RWPE2 (cell line): Measurements from ENCODE around the gene ARHGAP4.
A peak's percentile ranks its signal among the peaks of the same experiment; 100 is the strongest.

Source experiments
- ATAC-seq: fragments of 200-7000 bp; cut with Tn5 transposase; 3 replicates; pipeline ENCODE4 v1.9.1; 2021; ENCODE audit warnings: low read depth
- DNase-seq: peaks from one replicate; pipeline ENCODE4 v3.0.0-alpha.2; 2020; ENCODE audit warnings: low spot score
- H3K27ac ChIP-seq: fragments of 450-650 bp; 2 replicates; pipeline ENCODE4 v1.5.1; 2017; ENCODE audit warnings: mild to moderate bottlenecking; ENCODE audit not compliant: poor library complexity, severe bottlenecking
- H3K27me3 ChIP-seq: fragments of 250-450 bp; sonication (Bioruptor Pico); 2 replicates; pipeline ENCODE4 v1.5.1; 2021; ENCODE audit warnings: mild to moderate bottlenecking, moderate library complexity; ENCODE audit not compliant: insufficient read depth, poor library complexity, severe bottlenecking
- H3K36me3 ChIP-seq: fragments of 250-450 bp; sonication (Bioruptor Pico); 2 replicates; pipeline ENCODE4 v1.5.1; 2020; ENCODE audit warnings: low read depth, mild to moderate bottlenecking, moderate library complexity
- H3K4me1 ChIP-seq: fragments of 250-450 bp; sonication (Bioruptor Pico); 2 replicates; pipeline ENCODE4 v1.5.1; 2021; ENCODE audit warnings: mild to moderate bottlenecking, moderate library complexity; ENCODE audit not compliant: insufficient read depth, poor library complexity, severe bottlenecking
- H3K4me3 ChIP-seq: fragments of 250-450 bp; sonication (Bioruptor Pico); 2 replicates; pipeline ENCODE4 v1.5.1; 2021; ENCODE audit warnings: mild to moderate bottlenecking, moderate library complexity; ENCODE audit not compliant: severe bottlenecking
- H3K9me3 ChIP-seq: fragments of 250-450 bp; sonication (Bioruptor Pico); 2 replicates; pipeline ENCODE4 v1.5.1; 2021; ENCODE audit warnings: mild to moderate bottlenecking, moderate library complexity; ENCODE audit not compliant: severe bottlenecking
- TF ChIP-seq, protein P1 (sequence below): fragments of 450-650 bp; IDR thresholded peaks from one replicate; pipeline ENCODE4 v1.5.1; 2017; ENCODE audit warnings: mild to moderate bottlenecking, moderate library complexity; ENCODE audit not compliant: poor library complexity, severe bottlenecking

ARHGAP4 gene

DNA sequence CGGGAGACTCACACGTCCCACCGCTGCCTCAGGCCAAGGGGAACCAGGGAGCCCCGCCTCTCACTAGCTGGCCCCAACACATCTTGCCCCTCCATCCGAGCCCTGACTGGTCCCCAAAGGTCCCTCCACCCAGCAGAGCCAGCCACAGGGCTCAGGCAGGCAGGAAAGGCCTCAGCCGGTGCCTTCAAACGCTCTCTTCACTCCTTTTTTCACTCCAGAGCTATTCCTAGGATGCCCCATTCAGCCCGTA, 1.5 kb upstream of the ARHGAP4 start:
- no peaks in the 10 kb centered on the region for H3K27me3 ChIP-seq
- H3K27ac ChIP-seq, result peak overlapping the region; percentile 91
- H3K4me3 ChIP-seq, result peak overlapping the region; percentile 63
- TF ChIP-seq, protein P1, sequence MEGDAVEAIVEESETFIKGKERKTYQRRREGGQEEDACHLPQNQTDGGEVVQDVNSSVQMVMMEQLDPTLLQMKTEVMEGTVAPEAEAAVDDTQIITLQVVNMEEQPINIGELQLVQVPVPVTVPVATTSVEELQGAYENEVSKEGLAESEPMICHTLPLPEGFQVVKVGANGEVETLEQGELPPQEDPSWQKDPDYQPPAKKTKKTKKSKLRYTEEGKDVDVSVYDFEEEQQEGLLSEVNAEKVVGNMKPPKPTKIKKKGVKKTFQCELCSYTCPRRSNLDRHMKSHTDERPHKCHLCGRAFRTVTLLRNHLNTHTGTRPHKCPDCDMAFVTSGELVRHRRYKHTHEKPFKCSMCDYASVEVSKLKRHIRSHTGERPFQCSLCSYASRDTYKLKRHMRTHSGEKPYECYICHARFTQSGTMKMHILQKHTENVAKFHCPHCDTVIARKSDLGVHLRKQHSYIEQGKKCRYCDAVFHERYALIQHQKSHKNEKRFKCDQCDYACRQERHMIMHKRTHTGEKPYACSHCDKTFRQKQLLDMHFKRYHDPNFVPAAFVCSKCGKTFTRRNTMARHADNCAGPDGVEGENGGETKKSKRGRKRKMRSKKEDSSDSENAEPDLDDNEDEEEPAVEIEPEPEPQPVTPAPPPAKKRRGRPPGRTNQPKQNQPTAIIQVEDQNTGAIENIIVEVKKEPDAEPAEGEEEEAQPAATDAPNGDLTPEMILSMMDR, result no peak
- no peaks in the 10 kb centered on the region; the same call in 1 of the 2 replicates for H3K36me3 ChIP-seq
- no peaks in the 10 kb centered on the region for H3K4me1 ChIP-seq
- no peak for DNase-seq
- ATAC-seq, result no peak; the same call in 2 of the 3 replicates
- no peaks in the 10 kb centered on the region for H3K9me3 ChIP-seq

DNA sequence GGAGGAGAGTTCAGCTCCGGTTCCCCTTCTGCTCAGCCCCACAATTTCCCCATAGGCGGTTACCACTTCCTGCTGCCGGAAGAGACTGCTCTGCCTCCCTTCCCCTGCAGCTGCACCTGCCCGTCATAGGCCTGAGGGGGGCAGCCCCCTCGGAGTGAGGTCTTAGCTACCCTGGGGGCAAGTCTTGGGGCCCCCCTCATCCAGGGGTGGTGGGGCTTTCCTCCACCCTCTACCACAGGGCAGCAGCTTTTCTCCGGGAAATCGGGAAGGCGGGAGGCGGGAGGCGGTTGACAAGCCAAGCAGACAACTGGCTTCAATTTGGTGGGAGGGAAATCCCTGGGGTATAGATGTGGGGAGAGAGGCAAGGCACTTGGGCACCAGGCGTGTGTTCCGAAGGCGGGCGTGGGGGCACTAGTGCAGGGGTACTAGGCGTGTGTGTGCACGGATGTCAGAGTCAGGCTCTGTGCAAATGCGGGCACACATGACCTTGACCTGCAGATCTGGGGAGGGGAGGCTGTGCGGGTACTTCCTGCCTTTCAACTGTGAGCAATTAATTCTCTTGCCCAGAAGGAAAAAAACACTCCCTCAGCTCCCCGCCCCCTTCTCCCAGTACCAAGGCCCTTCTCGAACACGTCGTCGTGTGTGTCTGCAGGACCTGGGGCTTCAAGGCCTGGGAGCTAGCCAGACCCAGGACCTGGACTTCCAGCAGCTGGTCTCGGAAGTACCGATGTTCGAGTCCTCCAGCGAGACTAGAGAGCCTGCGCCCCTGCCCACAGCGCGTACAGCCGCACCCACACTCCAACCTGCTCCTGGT, 1.0 kb upstream of the ARHGAP4 start:
- ATAC-seq, result peak; percentile 2; the same call in 1 of the 3 replicates
- Histone ChIP-seq H3K27ac (peak overlapping the region; percentile 91), H3K4me1 (no peaks in the 10 kb centered on the region), H3K4me3 (peak overlapping the region; percentile 63), H3K36me3 (no peaks in the 10 kb centered on the region; the same call in 1 of the 2 replicates), H3K27me3 (no peaks in the 10 kb centered on the region), H3K9me3 (no peaks in the 10 kb centered on the region)
- DNase-seq, result no peak
- TF ChIP-seq, protein P1, result no peak

DNA sequence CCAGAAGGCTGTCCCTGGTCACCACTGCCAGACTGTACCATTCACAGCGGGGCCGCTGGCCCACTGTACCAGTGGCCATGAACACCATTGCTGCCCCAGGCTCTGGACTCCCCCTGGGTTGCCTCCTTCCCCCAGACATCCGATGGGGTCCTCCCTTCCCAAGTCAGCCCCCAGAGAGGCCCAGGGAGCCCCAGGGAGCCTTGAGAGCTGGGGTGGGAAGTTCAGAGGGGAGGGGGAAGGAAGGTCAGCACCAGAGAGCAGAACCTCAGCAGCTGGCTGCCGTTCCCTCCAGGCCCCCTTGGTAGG, 441 bp upstream of the ARHGAP4 start:
- no peak overlapping the region for H3K4me3 ChIP-seq
- H3K27ac ChIP-seq, result peak overlapping the region; percentile 91
- ATAC-seq, result no peak

DNA sequence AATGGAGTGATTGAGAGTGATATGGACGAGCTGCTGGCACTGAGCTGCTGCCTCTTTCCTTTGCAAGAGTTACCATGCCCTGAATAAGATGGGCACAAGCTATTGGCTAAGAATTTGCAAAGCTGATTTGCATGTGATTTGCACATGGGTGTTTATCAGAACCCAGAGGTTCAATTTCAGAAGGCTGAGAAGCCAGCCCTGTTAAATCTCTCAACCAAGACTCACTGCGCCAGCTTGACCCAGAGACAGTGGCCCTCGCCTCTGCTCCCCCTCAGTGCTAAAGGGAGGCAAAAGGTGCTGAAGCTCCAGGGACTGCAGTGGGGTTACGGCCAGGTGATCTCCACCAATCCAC, 701 bp downstream of the ARHGAP4 start:
- Histone ChIP-seq H3K9me3 (no peaks in the 10 kb centered on the region), H3K27me3 (no peaks in the 10 kb centered on the region), H3K4me1 (no peaks in the 10 kb centered on the region), H3K27ac (no peak overlapping the region), H3K36me3 (no peaks in the 10 kb centered on the region), H3K4me3 (no peak overlapping the region)
- TF ChIP-seq, protein P1, result no peak
- DNase-seq (no peak), ATAC-seq (no peak)

More for the DNA sequence above, 441 bp upstream of the ARHGAP4 start:
- H3K27me3 ChIP-seq, result no peaks in the 10 kb centered on the region
- no peaks in the 10 kb centered on the region; the same call in 1 of the 2 replicates for H3K36me3 ChIP-seq
- TF ChIP-seq, protein P1, result no peak
- no peaks in the 10 kb centered on the region for H3K4me1 ChIP-seq
- no peak for DNase-seq
- H3K9me3 ChIP-seq, result no peaks in the 10 kb centered on the region

DNA sequence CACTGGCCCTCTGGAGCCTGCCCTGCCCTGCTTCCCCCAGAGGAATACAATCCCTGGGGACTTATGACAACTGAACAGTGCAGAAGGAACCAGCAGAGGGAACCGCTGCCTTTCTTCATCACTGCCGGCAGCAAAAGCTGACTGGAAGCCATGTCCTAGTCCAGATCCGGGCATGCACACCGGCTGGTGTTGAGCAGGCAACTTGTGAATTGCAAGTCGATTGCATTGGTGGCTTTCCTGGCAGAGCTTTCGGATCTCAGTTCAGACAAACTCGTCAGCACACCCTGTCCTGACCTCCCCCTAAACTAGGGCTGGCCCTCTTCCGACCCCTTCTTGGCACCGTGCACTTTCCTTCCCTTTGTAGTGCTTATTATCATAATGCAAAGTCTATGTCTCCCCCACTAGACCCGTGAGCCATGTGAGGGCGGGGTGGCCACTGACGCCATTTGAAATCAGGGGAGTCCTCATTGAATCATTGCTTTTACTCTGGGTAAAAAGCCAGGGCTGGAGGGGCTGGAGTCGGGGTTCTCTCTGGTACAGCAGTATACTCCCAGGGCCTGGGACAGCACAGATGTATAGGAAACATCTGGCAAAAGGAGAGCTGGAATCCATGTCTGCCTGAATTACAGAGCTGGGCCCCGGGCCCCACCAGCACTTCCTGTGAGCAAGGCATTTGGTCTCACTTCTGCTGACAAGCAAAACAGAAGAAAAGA, 1.8 kb downstream of the ARHGAP4 start:
- ATAC-seq (no peak), DNase-seq (no peak)
- no peaks in the 10 kb centered on the region for H3K9me3 ChIP-seq
- no peak overlapping the region for H3K4me3 ChIP-seq
- no peaks in the 10 kb centered on the region for H3K4me1 ChIP-seq
- H3K36me3 ChIP-seq, result no peaks in the 10 kb centered on the region
- no peaks in the 10 kb centered on the region for H3K27me3 ChIP-seq
- TF ChIP-seq, protein P1, result no peak
- H3K27ac ChIP-seq, result no peak overlapping the region
